ENCODE data around the gene PTPRO. TPM values are rescaled to one million over a fixed set of nuclear protein-coding genes. Genes with fewer than 3 reads are reported as not detected.

Gene PTPRO
- total RNA-seq, 1 donor from 2014 or later: 0.24 TPM

GRCh38 chr12:15481846-15482245 lies 159.5 kb downstream of the PTPRO start:
- no peak for DNase-seq (ENCODE audit: low spot score, unreplicated experiment)
- H3K36me3 Mint-ChIP-seq (ENCODE audit: insufficient read depth): no peaks in the 10 kb centered on the region
- no peaks in the 10 kb centered on the region for H3K9me3 Mint-ChIP-seq (ENCODE audit: low read depth)
- H3K4me1 Mint-ChIP-seq (ENCODE audit: low read depth): peaks cover 3% of the 10 kb centered on the region
- TF ChIP-seq CTCF (IDR thresholded peaks at IDR 0.05; ENCODE audit: unreplicated experiment): no peak
- H3K27me3 Mint-ChIP-seq: peaks cover 11% of the 10 kb centered on the region
- H3K27ac Mint-ChIP-seq: no peak overlapping the region
- no peak overlapping the region for H3K4me3 Mint-ChIP-seq (ENCODE audit: low read depth)

GRCh38 chr12:15485466-15485865 lies 163.2 kb downstream of the PTPRO start:
- peaks cover 14% of the 10 kb centered on the region for H3K27me3 Mint-ChIP-seq
- TF ChIP-seq CTCF (IDR thresholded peaks at IDR 0.05; ENCODE audit: unreplicated experiment): no peak
- H3K36me3 Mint-ChIP-seq (ENCODE audit: insufficient read depth): no peaks in the 10 kb centered on the region
- H3K4me3 Mint-ChIP-seq (ENCODE audit: low read depth): no peak overlapping the region
- H3K27ac Mint-ChIP-seq: no peak overlapping the region
- no peak for DNase-seq (ENCODE audit: low spot score, unreplicated experiment)
- peaks cover 3% of the 10 kb centered on the region for H3K4me1 Mint-ChIP-seq (ENCODE audit: low read depth)
- no peaks in the 10 kb centered on the region for H3K9me3 Mint-ChIP-seq (ENCODE audit: low read depth)

GRCh38 chr12:15486859-15487258 lies 164.6 kb downstream of the PTPRO start:
- Mint-ChIP-seq H3K27ac (no peak overlapping the region), H3K27me3 (peaks cover 16% of the 10 kb centered on the region), H3K9me3 (ENCODE audit: low read depth) (no peaks in the 10 kb centered on the region), H3K4me3 (ENCODE audit: low read depth) (no peak overlapping the region), H3K4me1 (ENCODE audit: low read depth) (peaks cover 3% of the 10 kb centered on the region), H3K36me3 (ENCODE audit: insufficient read depth) (no peaks in the 10 kb centered on the region)
- DNase-seq (ENCODE audit: low spot score, unreplicated experiment): no peak
- TF ChIP-seq CTCF (IDR thresholded peaks at IDR 0.05; ENCODE audit: unreplicated experiment): no peak

GRCh38 chr12:15488481-15488880 lies 166.2 kb downstream of the PTPRO start:
- Mint-ChIP-seq H3K4me1 (ENCODE audit: low read depth) (peaks cover under 1% of the 10 kb centered on the region), H3K27ac (no peak overlapping the region), H3K27me3 (peaks cover 16% of the 10 kb centered on the region), H3K36me3 (ENCODE audit: insufficient read depth) (no peaks in the 10 kb centered on the region), H3K9me3 (ENCODE audit: low read depth) (peaks cover 4% of the 10 kb centered on the region), H3K4me3 (ENCODE audit: low read depth) (no peak overlapping the region)
- no peak for DNase-seq (ENCODE audit: low spot score, unreplicated experiment)
- no peak for TF ChIP-seq CTCF (IDR thresholded peaks at IDR 0.05; ENCODE audit: unreplicated experiment)

- Mint-ChIP-seq H3K36me3 (ENCODE audit: insufficient read depth) (no peaks in the 10 kb centered on the region), H3K9me3 (ENCODE audit: low read depth) (peaks cover 4% of the 10 kb centered on the region), H3K27ac (no peak overlapping the region), H3K4me3 (ENCODE audit: low read depth) (no peak overlapping the region), H3K27me3 (peaks cover 2% of the 10 kb centered on the region), H3K4me1 (ENCODE audit: low read depth) (peaks cover 17% of the 10 kb centered on the region)
- DNase-seq (ENCODE audit: low spot score, unreplicated experiment): no peak
- TF ChIP-seq CTCF (IDR thresholded peaks at IDR 0.05; ENCODE audit: unreplicated experiment): no peak
These were observed 172.2 kb downstream of the PTPRO start for GRCh38 chr12:15494329-15495046.

All from progenitor cell of endocrine pancreas (in vitro differentiated cells).